Activated naive CD8-positive, alpha-beta T cell treated with anti-CD3 and anti-CD28 coated beads for 36 hours (primary cell): Measurements from ENCODE around the gene PTPRN2. TPM values are rescaled to one million over a fixed set of nuclear protein-coding genes. Genes with fewer than 3 reads are reported as not detected.
A peak's percentile ranks its signal among the peaks of the same experiment; 100 is the strongest.

ENCODE experiments used
- DNase-seq: peaks from one replicate; pipeline ENCODE4 v3.0.0; 2021
- H3K27ac Mint-ChIP-seq: one replicate; pipeline ENCODE4 v1.8.0; 2022; ENCODE audit warnings: mild to moderate bottlenecking, moderate library complexity, mixed read lengths
- H3K27me3 Mint-ChIP-seq: one replicate; pipeline ENCODE4 v1.8.0; 2022; ENCODE audit warnings: mild to moderate bottlenecking, mixed read lengths
- H3K36me3 Mint-ChIP-seq: one replicate; pipeline ENCODE4 v1.8.0; 2021; ENCODE audit warnings: mild to moderate bottlenecking, mixed read lengths
- H3K4me1 Mint-ChIP-seq: one replicate; pipeline ENCODE4 v1.8.0; 2021; ENCODE audit warnings: mixed read lengths
- H3K4me3 Mint-ChIP-seq: one replicate; pipeline ENCODE4 v1.8.0; 2022; ENCODE audit warnings: mild to moderate bottlenecking, moderate library complexity, mixed read lengths
- H3K9me3 Mint-ChIP-seq: one replicate; pipeline ENCODE4 v1.8.0; 2022; ENCODE audit warnings: mixed read lengths
- total RNA-seq, 2 experiments: library from RNA; stranded (reverse); gene quantifications; one replicate each; pipeline ENCODE4 v1.2.3, GENCODE V29; 2021

The PTPRN2 gene
- total RNA-seq, 2 experiments from 2014 or later = 0.72 to 0.74 TPM

DNA sequence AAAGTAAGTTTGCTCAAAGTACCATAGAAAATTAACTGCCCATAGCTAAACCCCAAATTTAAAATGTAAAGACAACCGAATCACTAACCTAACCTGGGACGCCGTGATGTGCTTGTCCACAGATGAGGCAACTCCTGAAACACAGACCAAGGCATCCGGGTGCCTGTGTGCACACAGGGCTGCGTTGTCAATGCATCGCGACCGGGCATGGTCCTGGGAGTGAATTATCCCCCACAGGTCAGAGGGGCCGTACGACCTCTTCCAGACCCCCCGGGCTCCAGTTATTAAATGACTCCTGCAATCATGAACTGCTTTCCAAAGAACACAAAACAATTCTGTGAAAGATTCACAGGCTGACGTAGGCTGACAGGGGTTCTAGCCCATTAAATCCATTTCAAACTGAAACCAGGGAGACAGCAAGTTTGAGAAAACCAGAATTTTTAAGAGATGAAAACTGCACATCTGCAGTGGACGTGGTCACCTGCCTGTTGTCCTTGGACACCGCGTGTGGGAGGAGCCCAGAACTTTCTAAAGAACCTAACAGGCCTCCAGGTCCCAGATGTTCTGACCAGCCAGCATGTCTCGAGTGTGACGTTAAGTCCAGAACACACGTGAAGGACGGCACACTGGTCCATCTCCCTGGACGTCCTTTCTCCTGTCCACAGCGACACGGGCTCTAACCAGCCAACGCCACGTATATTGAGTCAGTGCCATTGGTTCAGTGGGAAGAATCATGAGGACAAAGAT, 953.0 kb downstream of the PTPRN2 start:
- DNase-seq = no peak
- H3K36me3 Mint-ChIP-seq = no peaks in the 10 kb centered on the region
- H3K27me3 Mint-ChIP-seq = peaks cover 23% of the 10 kb centered on the region
- no peak overlapping the region for H3K27ac Mint-ChIP-seq
- H3K9me3 Mint-ChIP-seq = peaks cover 2% of the 10 kb centered on the region
- H3K4me1 Mint-ChIP-seq = no peaks in the 10 kb centered on the region
- H3K4me3 Mint-ChIP-seq = no peak overlapping the region

DNA sequence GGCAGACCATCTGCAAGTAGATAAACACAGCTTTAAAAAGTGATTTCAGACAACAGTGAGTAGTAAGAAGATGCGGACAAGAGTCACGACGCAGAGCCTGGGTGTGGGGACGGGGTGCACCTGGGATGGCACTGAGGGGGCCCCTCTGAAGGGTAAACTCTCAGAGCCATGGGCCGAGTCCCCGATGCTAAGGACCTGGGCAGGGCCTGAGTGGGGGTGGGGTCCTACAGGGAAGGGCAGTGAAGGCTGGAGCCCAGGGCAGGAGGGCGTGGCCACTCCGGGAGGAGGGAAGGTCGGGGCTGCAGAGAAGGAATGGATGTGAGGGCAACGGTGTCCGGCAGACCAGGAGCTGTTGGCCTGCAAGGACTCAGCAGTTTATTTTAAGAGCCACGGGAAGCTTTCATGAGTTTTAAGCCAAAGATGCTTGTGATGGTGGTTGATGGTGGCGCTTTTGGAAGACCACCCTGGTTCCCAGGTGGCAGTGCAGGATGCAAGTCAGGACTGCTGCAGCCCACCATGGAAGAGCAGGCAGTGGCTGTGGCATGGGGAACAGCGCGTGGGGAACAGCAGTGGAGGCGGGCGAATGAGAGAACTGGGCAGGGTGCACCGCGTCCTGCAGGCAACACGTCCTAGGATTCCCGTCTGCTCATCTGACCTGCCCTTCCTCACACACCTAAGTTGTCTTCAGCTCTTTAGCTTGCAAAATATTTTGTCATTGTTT, 954.0 kb downstream of the PTPRN2 start:
- H3K9me3 Mint-ChIP-seq = no peaks in the 10 kb centered on the region
- peaks cover 28% of the 10 kb centered on the region for H3K27me3 Mint-ChIP-seq
- H3K36me3 Mint-ChIP-seq = no peaks in the 10 kb centered on the region
- H3K27ac Mint-ChIP-seq = no peak overlapping the region
- H3K4me3 Mint-ChIP-seq = no peak overlapping the region
- H3K4me1 Mint-ChIP-seq = peaks cover 4% of the 10 kb centered on the region
- no peak for DNase-seq

DNA sequence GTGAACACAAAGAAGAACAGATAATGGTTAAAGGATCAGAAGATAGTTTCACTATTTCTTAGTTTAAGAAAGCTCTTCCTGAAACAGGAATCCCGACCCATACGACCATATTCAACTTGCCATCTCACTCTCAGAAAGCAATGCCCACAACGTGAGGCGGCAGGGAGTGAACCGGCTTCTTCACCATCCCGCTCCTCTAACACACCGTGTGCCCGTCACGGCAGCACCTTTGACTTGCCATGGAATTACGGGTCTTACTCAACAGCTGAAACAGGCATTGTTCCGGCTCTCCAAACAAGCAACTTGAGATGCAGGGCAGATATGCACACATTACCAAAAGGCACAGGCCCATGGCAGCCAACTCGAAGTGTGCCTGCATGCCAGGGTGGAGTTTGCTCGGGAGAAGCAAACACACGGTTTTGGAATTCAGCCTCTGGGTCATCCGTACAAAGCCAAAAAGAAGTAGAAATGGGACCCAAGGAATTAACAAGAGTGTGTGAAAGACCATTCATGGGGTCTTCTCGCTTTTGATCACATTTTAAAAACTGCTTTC, 957.2 kb downstream of the PTPRN2 start:
- no peak overlapping the region for H3K27ac Mint-ChIP-seq
- H3K27me3 Mint-ChIP-seq = peaks cover 28% of the 10 kb centered on the region
- H3K9me3 Mint-ChIP-seq = peaks cover under 1% of the 10 kb centered on the region
- H3K4me3 Mint-ChIP-seq = no peak overlapping the region
- peaks cover 30% of the 10 kb centered on the region for H3K4me1 Mint-ChIP-seq
- no peaks in the 10 kb centered on the region for H3K36me3 Mint-ChIP-seq
- DNase-seq = no peak

DNA sequence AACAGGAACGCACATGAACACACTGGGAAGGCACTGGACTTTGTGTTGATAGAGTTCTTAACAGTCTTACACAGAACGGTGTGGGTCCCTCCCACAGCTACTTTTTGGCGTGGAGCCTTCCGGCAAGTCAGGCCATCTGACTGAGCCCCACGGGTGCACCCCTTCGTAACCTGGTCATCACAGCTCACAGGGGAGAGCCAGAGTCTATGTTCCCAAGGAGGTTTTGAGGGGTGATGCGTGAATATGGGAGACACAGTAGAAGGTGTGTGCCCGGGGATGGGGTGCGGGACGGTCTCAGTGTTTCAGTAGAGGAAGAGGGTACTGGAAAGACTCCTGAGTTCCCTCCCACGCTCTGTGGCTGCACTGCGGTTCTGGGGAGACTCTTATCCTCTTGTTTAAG, 959.2 kb downstream of the PTPRN2 start:
- Mint-ChIP-seq H3K27ac (no peak overlapping the region), H3K27me3 (peaks cover 25% of the 10 kb centered on the region), H3K9me3 (peaks cover 6% of the 10 kb centered on the region), H3K4me3 (no peak overlapping the region), H3K4me1 (peaks cover 41% of the 10 kb centered on the region), H3K36me3 (no peaks in the 10 kb centered on the region)
- no peak for DNase-seq

DNA sequence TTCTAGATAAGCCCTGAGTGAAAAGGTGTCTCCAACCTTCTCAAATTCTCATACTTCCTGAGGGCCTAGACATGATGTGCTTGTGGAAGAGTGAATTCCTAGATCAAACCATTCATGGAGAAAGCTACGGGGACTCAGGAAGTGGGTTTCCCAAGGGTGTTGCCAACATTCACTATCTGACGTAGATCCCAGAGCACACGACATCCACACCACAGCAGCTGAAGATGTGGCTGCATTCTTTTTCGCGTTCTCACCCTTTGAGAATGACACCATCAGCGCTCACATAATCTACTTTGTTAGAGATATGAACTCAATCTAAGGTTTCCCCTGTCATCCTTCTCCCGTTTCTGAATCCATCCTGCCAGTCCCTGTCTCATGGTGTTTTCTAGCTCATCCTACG, 960.0 kb downstream of the PTPRN2 start:
- H3K27ac Mint-ChIP-seq = no peak overlapping the region
- peaks cover 49% of the 10 kb centered on the region for H3K4me1 Mint-ChIP-seq
- no peaks in the 10 kb centered on the region for H3K36me3 Mint-ChIP-seq
- no peak for DNase-seq
- H3K27me3 Mint-ChIP-seq = peaks cover 21% of the 10 kb centered on the region
- no peak overlapping the region for H3K4me3 Mint-ChIP-seq
- peaks cover 6% of the 10 kb centered on the region for H3K9me3 Mint-ChIP-seq

DNA sequence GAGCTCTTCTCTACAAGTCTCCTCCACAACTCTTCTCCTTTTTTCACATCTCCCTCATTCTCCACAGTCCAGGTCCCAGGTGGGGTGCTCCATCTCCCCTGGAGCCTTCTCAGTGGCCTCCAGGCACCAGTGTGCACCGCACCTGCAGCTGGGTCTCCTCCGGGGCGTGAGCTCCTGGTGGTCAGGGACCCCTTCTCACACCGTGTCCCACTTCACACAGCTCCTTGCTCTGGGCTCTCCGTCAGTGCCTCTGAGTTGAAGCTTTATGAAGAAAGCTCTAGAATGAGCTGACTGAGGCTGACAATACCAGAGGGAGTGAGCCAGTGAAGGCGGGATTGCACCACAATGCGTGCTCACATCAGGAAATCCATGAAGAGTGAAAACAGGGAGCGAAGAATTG, 960.6 kb downstream of the PTPRN2 start:
- Mint-ChIP-seq H3K4me1 (peaks cover 52% of the 10 kb centered on the region), H3K27ac (no peak overlapping the region), H3K27me3 (peaks cover 21% of the 10 kb centered on the region), H3K4me3 (no peak overlapping the region), H3K9me3 (peaks cover 6% of the 10 kb centered on the region), H3K36me3 (no peaks in the 10 kb centered on the region)
- no peak for DNase-seq

DNA sequence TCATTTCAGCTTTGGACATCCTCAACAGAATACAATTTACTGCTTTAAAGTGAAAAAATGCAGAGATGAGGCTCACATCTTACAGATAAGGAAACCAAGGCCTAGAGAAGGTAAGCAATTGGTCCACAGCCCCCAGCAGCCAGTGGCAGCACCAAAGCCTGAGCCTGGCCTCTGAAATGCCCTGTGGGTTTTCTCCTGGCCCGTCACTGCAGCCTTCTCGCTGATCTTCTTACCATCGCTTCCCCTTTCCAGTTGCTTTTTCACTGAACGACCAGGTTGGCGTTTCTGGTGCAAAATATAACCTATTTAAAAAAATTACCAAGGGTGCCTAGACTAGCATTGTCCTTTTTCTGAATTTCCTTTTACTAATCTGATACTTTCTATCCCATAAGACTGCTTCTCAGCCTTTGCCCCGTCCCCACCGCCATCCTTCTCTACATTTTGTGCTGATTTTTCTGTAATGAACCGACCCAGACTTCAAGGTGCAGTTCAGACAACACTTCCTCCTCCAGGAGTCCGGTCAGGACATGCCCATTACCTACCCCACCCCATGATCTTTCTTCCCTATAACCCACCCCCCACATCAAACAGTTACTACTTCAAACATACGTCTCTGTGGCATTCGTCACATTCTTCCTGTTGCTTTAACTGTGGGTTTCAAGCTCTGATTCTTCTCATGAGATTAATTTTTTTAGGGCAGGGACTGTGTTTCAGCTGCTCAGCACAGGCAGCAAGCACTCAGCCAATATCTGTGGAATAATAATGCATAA, 961.5 kb downstream of the PTPRN2 start:
- peak overlapping the region; percentile 20 for H3K4me3 Mint-ChIP-seq
- H3K4me1 Mint-ChIP-seq = peaks cover 57% of the 10 kb centered on the region
- H3K27ac Mint-ChIP-seq = no peak overlapping the region
- no peaks in the 10 kb centered on the region for H3K36me3 Mint-ChIP-seq
- peaks cover 20% of the 10 kb centered on the region for H3K27me3 Mint-ChIP-seq
- DNase-seq = no peak
- H3K9me3 Mint-ChIP-seq = peaks cover 6% of the 10 kb centered on the region

DNA sequence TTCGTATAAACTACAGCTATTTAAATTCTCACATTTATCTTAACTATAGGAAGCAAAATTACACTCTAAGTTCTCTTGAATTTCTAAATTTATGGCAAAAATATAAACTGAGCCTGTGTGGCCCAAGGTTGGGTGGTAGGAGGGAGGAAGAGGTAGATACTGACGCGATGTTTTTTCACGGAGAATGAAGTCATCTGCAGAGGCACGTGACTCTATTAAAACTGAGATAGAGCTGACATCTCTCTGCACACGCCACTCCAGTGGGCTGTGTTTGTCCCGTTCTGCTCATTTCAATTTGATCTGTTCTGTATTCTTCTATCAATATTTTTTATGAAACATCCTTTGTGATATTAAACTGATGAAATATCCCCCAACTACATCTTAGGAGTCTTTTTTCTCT, 964.1 kb downstream of the PTPRN2 start:
- H3K9me3 Mint-ChIP-seq = peaks cover 6% of the 10 kb centered on the region
- H3K4me1 Mint-ChIP-seq = peaks cover 52% of the 10 kb centered on the region
- no peaks in the 10 kb centered on the region for H3K36me3 Mint-ChIP-seq
- H3K4me3 Mint-ChIP-seq = no peak overlapping the region
- DNase-seq = no peak
- H3K27ac Mint-ChIP-seq = no peak overlapping the region
- peaks cover 3% of the 10 kb centered on the region for H3K27me3 Mint-ChIP-seq

DNA sequence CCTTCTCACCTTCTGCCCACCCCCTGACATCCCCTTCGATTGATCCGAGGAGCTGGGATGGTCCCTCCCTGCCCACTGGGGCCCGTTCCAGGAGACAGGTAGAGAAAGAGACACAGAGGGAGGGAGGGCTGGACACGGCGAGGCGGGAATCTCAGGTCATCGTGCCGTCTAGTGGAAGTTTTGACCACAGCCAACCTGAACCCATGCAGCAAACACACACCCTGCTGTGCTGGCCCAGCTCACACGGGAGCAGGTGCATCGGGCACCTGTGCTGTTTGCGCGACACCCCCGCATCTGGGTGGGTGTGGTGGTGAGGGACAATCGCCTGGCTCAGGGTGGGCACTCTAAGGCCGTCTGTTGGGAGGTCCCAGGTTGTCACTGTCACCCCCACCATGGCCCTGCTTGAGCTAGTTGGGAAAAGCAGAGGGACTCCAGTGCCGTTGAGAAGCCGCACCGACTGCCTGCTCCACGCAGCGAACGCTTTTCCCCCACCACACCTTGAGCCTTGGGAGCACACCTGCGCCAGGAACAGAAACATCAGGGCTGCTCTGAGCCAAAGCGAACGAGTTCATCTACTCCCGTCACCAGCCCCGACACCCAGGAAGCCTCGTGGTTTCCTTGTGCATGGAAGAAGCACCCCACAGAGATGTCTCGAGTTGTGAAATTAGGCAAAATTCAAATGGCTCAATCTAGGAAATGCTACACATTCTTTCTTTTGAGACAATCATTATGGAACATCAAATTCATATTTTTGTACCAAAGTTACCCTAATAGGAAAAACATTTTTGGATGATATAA, 965.0 kb downstream of the PTPRN2 start:
- DNase-seq = no peak
- Mint-ChIP-seq H3K27me3 (no peaks in the 10 kb centered on the region), H3K36me3 (no peaks in the 10 kb centered on the region), H3K27ac (no peak overlapping the region), H3K4me3 (no peak overlapping the region), H3K4me1 (peaks cover 47% of the 10 kb centered on the region), H3K9me3 (peaks cover 6% of the 10 kb centered on the region)

DNA sequence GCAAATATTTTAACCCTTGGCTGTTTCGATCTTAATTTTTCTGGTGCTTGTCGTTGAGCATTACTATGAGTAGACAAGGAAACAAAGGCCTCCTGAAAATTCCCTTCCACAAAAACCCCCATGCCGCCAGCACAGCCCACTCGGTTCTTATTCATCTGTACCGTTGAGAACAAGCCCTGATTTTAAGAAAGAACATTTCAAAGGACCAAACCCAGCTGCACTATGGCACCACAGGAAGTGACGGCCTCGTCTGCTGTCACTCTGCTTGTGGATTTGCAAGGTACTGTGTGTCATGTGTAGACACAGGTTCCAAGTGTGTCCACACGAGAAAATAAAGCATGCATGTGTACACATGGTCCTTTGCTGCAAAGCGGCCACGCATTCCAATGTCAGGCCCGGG, 965.6 kb downstream of the PTPRN2 start:
- Mint-ChIP-seq H3K27me3 (no peaks in the 10 kb centered on the region), H3K36me3 (no peaks in the 10 kb centered on the region), H3K9me3 (peaks cover 6% of the 10 kb centered on the region), H3K4me1 (peaks cover 41% of the 10 kb centered on the region), H3K4me3 (no peak overlapping the region), H3K27ac (no peak overlapping the region)
- DNase-seq = no peak

DNA sequence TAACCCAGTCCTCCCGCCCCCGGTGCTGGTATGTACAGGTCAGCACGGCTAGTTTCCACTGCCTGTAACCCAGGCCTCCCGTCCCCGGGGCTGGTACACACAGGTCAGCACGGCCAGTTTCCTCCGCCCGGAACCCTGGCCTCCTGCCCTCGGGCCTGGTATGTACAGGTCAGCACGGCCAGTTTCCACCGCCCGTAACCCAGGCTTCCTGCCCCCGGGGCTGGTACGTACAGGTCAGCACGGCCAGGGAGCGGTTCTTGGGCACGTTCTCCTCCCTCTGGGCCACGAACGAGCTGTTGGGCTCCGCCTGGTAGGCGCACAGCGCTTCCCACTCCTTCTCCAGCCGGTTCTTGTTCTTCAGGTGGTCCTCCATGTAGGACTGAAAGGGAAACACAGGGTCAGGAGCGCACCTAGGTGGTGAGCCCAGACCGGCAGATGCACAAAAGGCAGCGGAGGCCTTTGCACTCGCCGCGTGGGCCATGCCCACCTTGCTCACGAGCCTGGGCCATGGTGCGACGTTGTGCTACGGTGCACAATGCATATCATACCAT, 966.4 kb downstream of the PTPRN2 start:
- no peaks in the 10 kb centered on the region for H3K27me3 Mint-ChIP-seq
- no peak overlapping the region for H3K4me3 Mint-ChIP-seq
- peaks cover 6% of the 10 kb centered on the region for H3K9me3 Mint-ChIP-seq
- no peaks in the 10 kb centered on the region for H3K36me3 Mint-ChIP-seq
- no peak overlapping the region for H3K27ac Mint-ChIP-seq
- DNase-seq = no peak
- peaks cover 33% of the 10 kb centered on the region for H3K4me1 Mint-ChIP-seq

DNA sequence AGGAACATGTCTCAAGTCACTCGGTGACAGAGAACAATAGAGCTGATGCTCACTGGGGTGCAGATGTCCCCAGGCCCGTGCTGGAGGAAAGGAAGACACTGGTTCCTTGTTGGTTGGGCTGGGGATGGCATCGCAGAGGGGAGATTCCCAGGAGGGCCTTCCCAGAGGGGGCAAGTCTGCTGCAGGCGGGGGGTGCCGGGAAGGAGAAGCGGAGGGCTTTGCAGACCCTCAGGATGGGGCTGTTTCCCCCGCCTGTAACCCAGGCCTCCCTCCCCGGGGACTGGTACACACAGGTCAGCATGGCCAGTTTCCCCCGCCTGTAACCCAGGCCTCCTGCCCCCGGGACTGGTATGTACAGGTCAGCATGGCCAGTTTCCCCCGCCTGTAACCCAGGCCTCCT, 967.0 kb downstream of the PTPRN2 start:
- Mint-ChIP-seq H3K27ac (no peak overlapping the region), H3K36me3 (no peaks in the 10 kb centered on the region), H3K4me1 (peaks cover 29% of the 10 kb centered on the region), H3K4me3 (no peak overlapping the region), H3K9me3 (peaks cover 6% of the 10 kb centered on the region), H3K27me3 (no peaks in the 10 kb centered on the region)
- DNase-seq = no peak

DNA sequence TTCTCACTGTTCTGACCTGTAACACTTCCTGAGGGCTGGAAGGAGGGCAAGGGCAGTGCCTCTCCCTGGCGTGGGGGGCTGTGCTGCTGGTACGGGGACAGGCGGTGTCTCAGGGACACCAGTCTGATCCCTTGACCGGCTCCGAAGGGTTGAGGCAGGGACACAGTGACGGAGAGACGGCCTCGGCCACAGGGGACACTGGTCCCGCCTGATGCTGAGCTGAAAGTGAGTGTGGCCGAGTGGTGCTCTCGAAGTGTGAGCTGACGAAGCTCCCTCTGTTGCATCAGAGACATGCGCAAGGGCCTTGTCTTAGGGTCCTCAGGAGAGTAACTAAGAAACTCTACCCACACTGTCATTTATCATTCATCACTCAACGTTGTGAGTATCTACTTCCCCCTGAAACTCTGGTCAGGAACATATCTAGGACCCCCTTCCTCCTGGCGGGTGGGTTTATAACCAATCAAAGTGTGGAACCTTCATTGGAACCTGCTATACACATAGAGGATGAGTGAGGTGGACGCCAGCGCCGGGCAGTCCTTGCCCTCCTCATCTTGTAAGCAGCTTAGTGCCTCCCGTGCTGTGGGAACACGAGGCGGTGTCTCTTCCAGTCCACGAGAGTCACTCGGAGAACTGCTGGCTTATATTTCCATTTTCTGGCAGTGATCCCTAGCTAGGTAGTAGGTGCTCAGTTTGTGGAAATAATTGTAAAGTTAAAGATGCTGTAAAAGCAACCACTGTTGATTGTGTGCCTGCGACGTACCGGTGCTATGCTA, 967.7 kb downstream of the PTPRN2 start:
- H3K9me3 Mint-ChIP-seq = peaks cover under 1% of the 10 kb centered on the region
- peaks cover 26% of the 10 kb centered on the region for H3K4me1 Mint-ChIP-seq
- H3K36me3 Mint-ChIP-seq = no peaks in the 10 kb centered on the region
- no peaks in the 10 kb centered on the region for H3K27me3 Mint-ChIP-seq
- no peak overlapping the region for H3K27ac Mint-ChIP-seq
- no peak for DNase-seq
- no peak overlapping the region for H3K4me3 Mint-ChIP-seq
